Activated T-cell treated with anti-CD3 and anti-CD28 coated beads, Interleukin-2, amount 50 U/mL, for 72 hours (primary cell): ENCODE measurements around the gene HCK. TPM values are rescaled to one million over a fixed set of nuclear protein-coding genes. Genes with fewer than 3 reads are reported as not detected.
"Not testable (repeated sequence)": the region's sequence is repeated elsewhere in the genome, so short reads cannot be mapped to it uniquely, and the experiment has no call there.

Experiments
- ATAC-seq, 2 donors: fragments of 150-1000 bp; cut with Tn5 transposase; replicated peaks in 1 of 2; 2 replicates each; pipeline ENCODE4 v1.10.0; 2021; ENCODE audit warnings: moderate library complexity in 2 of 2, mild to moderate bottlenecking in 1 of 2
- DNase-seq, 2 donors: peaks; one replicate each; pipeline ENCODE4 v3.0.0; 2021 to 2022; ENCODE audit warnings: mixed read lengths in 1 of 2
- H3K27ac Mint-ChIP-seq: one replicate; pipeline ENCODE4 v1.8.0; 2022; ENCODE audit warnings: mild to moderate bottlenecking, moderate library complexity, mixed read lengths
- H3K27me3 Mint-ChIP-seq: one replicate; pipeline ENCODE4 v1.8.0; 2022; ENCODE audit warnings: low read depth, mixed read lengths
- H3K36me3 Mint-ChIP-seq, 2 donors: one replicate each; pipeline ENCODE4 v1.8.0; 2022; ENCODE audit warnings: mixed read lengths in 2 of 2, mild to moderate bottlenecking in 1 of 2; ENCODE audit not compliant: insufficient read depth in 2 of 2
- H3K4me1 Mint-ChIP-seq: one replicate; pipeline ENCODE4 v1.8.0; 2022; ENCODE audit warnings: low read depth, mixed read lengths
- H3K4me3 Mint-ChIP-seq, 2 donors: one replicate each; pipeline ENCODE4 v1.8.0; 2022; ENCODE audit warnings: mild to moderate bottlenecking in 2 of 2, mixed read lengths in 2 of 2, moderate library complexity in 2 of 2
- H3K9me3 Mint-ChIP-seq, 2 donors: one replicate each; pipeline ENCODE4 v1.8.0; 2022; ENCODE audit warnings: mixed read lengths in 2 of 2
- total RNA-seq, 2 donors: library from RNA; stranded (reverse); gene quantifications; one replicate each; pipeline ENCODE4 v1.2.3, GENCODE V29; 2022

HCK gene
- total RNA-seq, 2 donors from 2014 or later = 0.50 to 1.1 TPM

- Mint-ChIP-seq H3K4me1 (peaks cover 17% of the 10 kb centered on the region), H3K4me3 (no peak overlapping the region), H3K27ac (no peak overlapping the region), H3K9me3 (no peaks in the 10 kb centered on the region), H3K27me3 (no peaks in the 10 kb centered on the region), H3K36me3 (peaks cover 8 to 11% of the 10 kb centered on the region in 2 donors)
- DNase-seq (no peak), ATAC-seq (no peak)
These were observed 67.7 kb downstream of the HCK start for GRCh38 chr20:32119734-32120133.

GRCh38 chr20:32121908-32122307 lies 69.9 kb downstream of the HCK start:
- not testable (repeated sequence) for H3K27me3 Mint-ChIP-seq, DNase-seq, ATAC-seq, H3K27ac Mint-ChIP-seq, H3K9me3 Mint-ChIP-seq, H3K4me3 Mint-ChIP-seq, H3K4me1 Mint-ChIP-seq, H3K36me3 Mint-ChIP-seq

- H3K4me3 Mint-ChIP-seq = no peak overlapping the region
- H3K27me3 Mint-ChIP-seq = no peaks in the 10 kb centered on the region
- no peaks in the 10 kb centered on the region for H3K4me1 Mint-ChIP-seq
- DNase-seq (no peak), ATAC-seq (no peak)
- H3K36me3 Mint-ChIP-seq = peaks cover 3 to 8% of the 10 kb centered on the region in 2 donors
- H3K27ac Mint-ChIP-seq = no peak overlapping the region
- no peaks in the 10 kb centered on the region for H3K9me3 Mint-ChIP-seq
These were observed 71.0 kb downstream of the HCK start for GRCh38 chr20:32123088-32123487.

- H3K4me3 Mint-ChIP-seq = no peak overlapping the region
- peaks cover 2 to 8% of the 10 kb centered on the region in 2 donors for H3K36me3 Mint-ChIP-seq
- no peaks in the 10 kb centered on the region for H3K27me3 Mint-ChIP-seq
- ATAC-seq (no peak), DNase-seq (no peak)
- H3K4me1 Mint-ChIP-seq = no peaks in the 10 kb centered on the region
- H3K9me3 Mint-ChIP-seq = no peaks in the 10 kb centered on the region
- H3K27ac Mint-ChIP-seq = peak overlapping the region; percentile 11
These were observed 72.9 kb downstream of the HCK start for GRCh38 chr20:32124916-32125454.

GRCh38 chr20:32125506-32125905 lies 73.5 kb downstream of the HCK start:
- H3K4me1 Mint-ChIP-seq = no peaks in the 10 kb centered on the region
- H3K36me3 Mint-ChIP-seq = peaks cover 2 to 8% of the 10 kb centered on the region in 2 donors
- DNase-seq (no peak), ATAC-seq (no peak)
- no peaks in the 10 kb centered on the region for H3K9me3 Mint-ChIP-seq
- H3K27ac Mint-ChIP-seq = no peak overlapping the region
- no peak overlapping the region for H3K4me3 Mint-ChIP-seq
- H3K27me3 Mint-ChIP-seq = no peaks in the 10 kb centered on the region

- ATAC-seq = no peak
- Mint-ChIP-seq H3K27ac (no peak overlapping the region), H3K36me3 (peaks cover 2 to 8% of the 10 kb centered on the region in 2 donors), H3K4me1 (peaks cover 8% of the 10 kb centered on the region), H3K27me3 (no peaks in the 10 kb centered on the region), H3K4me3 (no peak overlapping the region), H3K9me3 (no peaks in the 10 kb centered on the region)
- DNase-seq = no peak
These were observed 74.9 kb downstream of the HCK start for GRCh38 chr20:32126919-32127318.

GRCh38 chr20:32127347-32127746 lies 75.3 kb downstream of the HCK start:
- H3K27me3 Mint-ChIP-seq = no peaks in the 10 kb centered on the region
- peaks cover 8% of the 10 kb centered on the region for H3K4me1 Mint-ChIP-seq
- H3K27ac Mint-ChIP-seq = no peak overlapping the region
- ATAC-seq (no peak), DNase-seq (no peak)
- H3K9me3 Mint-ChIP-seq = no peaks in the 10 kb centered on the region
- H3K36me3 Mint-ChIP-seq = peaks cover 2 to 8% of the 10 kb centered on the region in 2 donors
- no peak overlapping the region for H3K4me3 Mint-ChIP-seq

GRCh38 chr20:32128167-32128566 lies 76.1 kb downstream of the HCK start:
- Mint-ChIP-seq H3K27me3 (no peaks in the 10 kb centered on the region), H3K27ac (no peak overlapping the region), H3K9me3 (no peaks in the 10 kb centered on the region), H3K4me3 (no peak overlapping the region), H3K4me1 (peaks cover 15% of the 10 kb centered on the region), H3K36me3 (peaks cover 3 to 8% of the 10 kb centered on the region in 2 donors)
- DNase-seq (no peak), ATAC-seq (no peak)

GRCh38 chr20:32129863-32130262 lies 77.8 kb downstream of the HCK start:
- DNase-seq (no peak), ATAC-seq (no peak)
- Mint-ChIP-seq H3K4me1 (peaks cover 17% of the 10 kb centered on the region), H3K36me3 (peaks cover 2 to 6% of the 10 kb centered on the region in 2 donors), H3K27ac (no peak overlapping the region), H3K27me3 (no peaks in the 10 kb centered on the region), H3K9me3 (no peaks in the 10 kb centered on the region), H3K4me3 (no peak overlapping the region)

- Mint-ChIP-seq H3K27ac (no peak overlapping the region), H3K9me3 (no peaks in the 10 kb centered on the region), H3K4me3 (no peak overlapping the region), H3K4me1 (peaks cover 17% of the 10 kb centered on the region), H3K36me3 (peaks cover 2 to 6% of the 10 kb centered on the region in 2 donors), H3K27me3 (no peaks in the 10 kb centered on the region)
- ATAC-seq = no peak
- DNase-seq = no peak
These were observed 78.3 kb downstream of the HCK start for GRCh38 chr20:32130352-32130751.

- Mint-ChIP-seq H3K4me3 (no peak overlapping the region), H3K27ac (no peak overlapping the region), H3K4me1 (peaks cover 17% of the 10 kb centered on the region), H3K9me3 (no peaks in the 10 kb centered on the region), H3K27me3 (no peaks in the 10 kb centered on the region), H3K36me3 (peaks cover 2 to 6% of the 10 kb centered on the region in 2 donors)
- DNase-seq (no peak), ATAC-seq (no peak)
These were observed 78.9 kb downstream of the HCK start for GRCh38 chr20:32130965-32131364.

- ATAC-seq (no peak), DNase-seq (no peak)
- Mint-ChIP-seq H3K4me1 (peaks cover 17% of the 10 kb centered on the region), H3K9me3 (no peaks in the 10 kb centered on the region), H3K27me3 (no peaks in the 10 kb centered on the region), H3K36me3 (peaks cover 7% of the 10 kb centered on the region in 2 donors), H3K4me3 (no peak overlapping the region), H3K27ac (no peak overlapping the region)
These were observed 81.0 kb downstream of the HCK start for GRCh38 chr20:32132911-32133549.

GRCh38 chr20:32134026-32134425 lies 82.0 kb downstream of the HCK start:
- H3K9me3 Mint-ChIP-seq = no peaks in the 10 kb centered on the region
- no peaks in the 10 kb centered on the region for H3K27me3 Mint-ChIP-seq
- H3K4me1 Mint-ChIP-seq = peaks cover 17% of the 10 kb centered on the region
- no peak overlapping the region for H3K4me3 Mint-ChIP-seq
- no peak for DNase-seq
- no peak for ATAC-seq
- H3K27ac Mint-ChIP-seq = no peak overlapping the region
- H3K36me3 Mint-ChIP-seq = peaks cover 7% of the 10 kb centered on the region in 2 donors

- no peak overlapping the region for H3K27ac Mint-ChIP-seq
- peaks cover 15% of the 10 kb centered on the region for H3K4me1 Mint-ChIP-seq
- no peaks in the 10 kb centered on the region for H3K9me3 Mint-ChIP-seq
- ATAC-seq (no peak), DNase-seq (no peak)
- peaks cover 13 to 15% of the 10 kb centered on the region in 2 donors for H3K36me3 Mint-ChIP-seq
- H3K27me3 Mint-ChIP-seq = no peaks in the 10 kb centered on the region
- H3K4me3 Mint-ChIP-seq = no peak overlapping the region
These were observed 84.0 kb downstream of the HCK start for GRCh38 chr20:32135983-32136515.
